Measurements from ENCODE around the gene PITPNB.
A peak's percentile ranks its signal among the peaks of the same experiment; 100 is the strongest.

The PITPNB gene

GRCh38 chr22:27919222-27919941, at the start of gene PITPNB:
Gene PITPNB (minus strand): TSS chr22:27919256. CDS start chr22:27919191, 65 bp downstream.
- DNase-seq, result peak; percentile 64 to 97 (median 92)

GRCh38 chr22:27966168-27967064, 47.4 kb upstream of the PITPNB start:
- DNase-seq, result no peak

GRCh38 chr22:27962268-27963044, 43.4 kb upstream of the PITPNB start:
- DNase-seq, result peak in 2 of 58 donors; percentile 15 to 17

GRCh38 chr22:27961680-27962079, 42.6 kb upstream of the PITPNB start:
- DNase-seq, result no peak

- no peak for DNase-seq
Observed at GRCh38 chr22:27961182-27961581, 42.1 kb upstream of the PITPNB start.

GRCh38 chr22:27959335-27960090, 40.5 kb upstream of the PITPNB start:
- no peak for DNase-seq

GRCh38 chr22:27952779-27953178, 33.7 kb upstream of the PITPNB start:
- no peak for DNase-seq

GRCh38 chr22:27952091-27952490, 33.0 kb upstream of the PITPNB start:
- no peak for DNase-seq

GRCh38 chr22:27949421-27949820, 30.4 kb upstream of the PITPNB start:
- DNase-seq, result no peak

- no peak for DNase-seq
Observed at GRCh38 chr22:27948569-27948968, 29.5 kb upstream of the PITPNB start.

GRCh38 chr22:27947448-27947847, 28.4 kb upstream of the PITPNB start:
- DNase-seq, result no peak

- no peak for DNase-seq
Observed at GRCh38 chr22:27941143-27941542, 22.1 kb upstream of the PITPNB start.

GRCh38 chr22:27937453-27937852, 18.4 kb upstream of the PITPNB start:
- DNase-seq, result no peak

- DNase-seq, result no peak
Observed at GRCh38 chr22:27935897-27936296, 16.8 kb upstream of the PITPNB start.

- DNase-seq, result no peak
Observed at GRCh38 chr22:27934069-27934468, 15.0 kb upstream of the PITPNB start.

GRCh38 chr22:27933186-27933983, 14.3 kb upstream of the PITPNB start:
- DNase-seq, result no peak

- no peak for DNase-seq
Observed at GRCh38 chr22:27930331-27931060, 11.4 kb upstream of the PITPNB start.

GRCh38 chr22:27927608-27928007, 8.6 kb upstream of the PITPNB start:
- DNase-seq, result no peak

GRCh38 chr22:27925331-27925730, 6.3 kb upstream of the PITPNB start:
- DNase-seq, result no peak

Data from anterior cingulate cortex (tissue), 58 donors.